HG02763 (cell line): ENCODE measurements around the gene RND2.

Experiments used
- ATAC-seq: cut with Tn5 transposase; IDR thresholded peaks from one replicate; pipeline ENCODE4 v1.9.1; 2021; ENCODE audit warnings: mild to moderate bottlenecking, moderate library complexity; ENCODE audit not compliant: unreplicated experiment

RND2 gene

GRCh38 chr17:43069368-43069898 is 44.4 kb downstream of the RND2 start:
- no peak for ATAC-seq

GRCh38 chr17:43070257-43070656 is 45.2 kb downstream of the RND2 start:
- ATAC-seq, result no peak

DNA sequence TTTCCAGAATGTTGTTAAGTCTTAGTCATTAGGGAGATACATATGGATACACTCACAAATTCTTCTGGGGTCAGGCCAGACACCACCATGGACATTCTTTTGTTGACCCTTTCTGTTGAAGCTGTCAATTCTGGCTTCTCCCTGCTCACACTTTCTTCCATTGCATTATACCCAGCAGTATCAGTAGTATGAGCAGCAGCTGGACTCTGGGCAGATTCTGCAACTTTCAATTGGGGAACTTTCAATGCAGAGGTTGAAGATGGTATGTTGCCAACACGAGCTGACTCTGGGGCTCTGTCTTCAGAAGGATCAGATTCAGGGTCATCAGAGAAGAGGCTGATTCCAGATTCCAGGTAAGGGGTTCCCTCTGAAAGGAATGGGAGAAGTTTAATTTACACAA is 45.8 kb downstream of the RND2 start:
- ATAC-seq, result no peak

GRCh38 chr17:43074869-43075268 is 49.8 kb downstream of the RND2 start:
- ATAC-seq, result no peak

DNA sequence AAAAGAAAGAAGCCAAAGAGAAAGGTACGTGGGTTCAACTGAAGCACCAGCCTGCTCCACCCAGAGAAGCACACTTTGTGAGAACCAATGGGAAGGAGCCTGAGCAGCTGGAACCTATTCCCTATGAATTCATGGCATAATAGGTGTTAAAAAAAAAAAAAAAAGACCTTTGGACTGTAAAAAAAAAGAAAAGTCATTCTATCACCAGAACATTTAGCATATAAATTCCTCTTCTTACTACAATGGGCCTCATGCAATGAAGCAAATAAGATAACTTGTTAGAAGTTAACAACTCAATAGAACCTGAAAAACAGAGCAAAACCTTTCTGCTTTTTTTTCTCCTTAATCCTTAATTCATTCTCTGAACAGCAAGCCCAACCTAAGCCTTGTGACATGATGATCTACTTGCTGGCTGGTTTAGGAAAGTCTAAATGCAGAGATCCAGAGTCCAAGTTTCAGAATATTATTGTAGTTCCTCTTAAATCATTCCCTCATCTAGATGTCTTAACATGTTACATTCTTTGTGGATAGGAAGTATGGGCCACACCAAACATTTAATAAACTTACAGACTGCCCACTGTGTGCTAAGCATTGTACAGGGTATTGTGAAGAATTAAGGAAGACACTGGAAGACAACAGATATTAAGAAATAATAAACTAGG is 54.7 kb downstream of the RND2 start:
- no peak for ATAC-seq
